HL-60 (cell line): Measurements from ENCODE around the gene BMP7.

ENCODE experiments used
- CTCF ChIP-seq: IDR thresholded peaks from one replicate; pipeline ENCODE4 v1.5.1; 2011; ENCODE audit warnings: low read length, control low read depth, inconsistent platforms; ENCODE audit not compliant: insufficient read depth
- POLR2AphosphoS5 ChIP-seq: IDR thresholded peaks from 2 replicates; pipeline ENCODE4 v1.6.1; 2012; ENCODE audit warnings: low read depth

- TF ChIP-seq POLR2AphosphoS5 = no peak
- TF ChIP-seq CTCF = no peak
Observed at GRCh38 chr20:57124366-57124765, 142.1 kb downstream of the BMP7 start.
